Measurements from ENCODE around the gene UNC13D.

Gene UNC13D

DNA sequence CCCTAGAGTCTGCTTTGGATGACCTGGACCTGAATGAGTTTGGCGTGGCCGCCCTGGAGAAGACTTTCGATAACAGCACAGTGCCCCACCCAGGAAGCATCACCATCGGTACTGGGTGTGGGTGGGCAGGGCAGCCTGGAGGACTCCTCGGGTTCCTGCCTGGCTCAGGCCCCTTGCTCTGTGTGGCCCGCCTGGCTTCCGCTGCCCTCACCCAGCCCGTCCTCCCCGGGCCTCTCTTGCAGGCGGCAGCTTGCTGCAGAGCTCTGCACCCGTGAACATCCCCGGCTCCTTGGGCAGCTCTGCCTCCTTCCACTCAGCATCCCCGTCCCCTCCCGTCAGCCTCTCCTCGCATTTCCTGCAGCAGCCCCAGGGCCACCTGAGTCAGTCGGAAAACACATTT is 24.5 kb downstream of the UNC13D start:
- no peak for ATAC-seq
- TF ChIP-seq CSDC2 (CRISPR knock-in tag; IDR thresholded peaks at IDR 0.05) (no peak), BACH2 (CRISPR knock-in tag; IDR thresholded peaks at IDR 0.05; ENCODE audit: borderline replicate concordance) (no peak), TOX (CRISPR knock-in tag; IDR thresholded peaks at IDR 0.05; ENCODE audit: borderline replicate concordance) (no peak), RARB (CRISPR knock-in tag; IDR thresholded peaks at IDR 0.05) (no peak), SNAI2 (CRISPR knock-in tag; IDR thresholded peaks at IDR 0.05) (no peak), ZNF8 (CRISPR knock-in tag; IDR thresholded peaks at IDR 0.05) (no peak), TCF4 (CRISPR knock-in tag; IDR thresholded peaks at IDR 0.05; ENCODE audit: borderline replicate concordance) (no peak), GLIS3 (CRISPR knock-in tag; IDR thresholded peaks at IDR 0.05) (no peak), ZNF565 (CRISPR knock-in tag; conservative IDR thresholded peaks at IDR 0.05; ENCODE audit: low read depth) (no peak), ISL1 (CRISPR knock-in tag; IDR thresholded peaks at IDR 0.05) (no peak), PPARA (CRISPR knock-in tag; IDR thresholded peaks at IDR 0.05; ENCODE audit: borderline replicate concordance) (no peak), ZC3H10 (CRISPR knock-in tag; IDR thresholded peaks at IDR 0.05) (no peak), ESRRG (CRISPR knock-in tag; IDR thresholded peaks at IDR 0.05) (no peak), ZFP30 (CRISPR knock-in tag; IDR thresholded peaks at IDR 0.05) (no peak)
- TF ChIP-seq, protein P1, sequence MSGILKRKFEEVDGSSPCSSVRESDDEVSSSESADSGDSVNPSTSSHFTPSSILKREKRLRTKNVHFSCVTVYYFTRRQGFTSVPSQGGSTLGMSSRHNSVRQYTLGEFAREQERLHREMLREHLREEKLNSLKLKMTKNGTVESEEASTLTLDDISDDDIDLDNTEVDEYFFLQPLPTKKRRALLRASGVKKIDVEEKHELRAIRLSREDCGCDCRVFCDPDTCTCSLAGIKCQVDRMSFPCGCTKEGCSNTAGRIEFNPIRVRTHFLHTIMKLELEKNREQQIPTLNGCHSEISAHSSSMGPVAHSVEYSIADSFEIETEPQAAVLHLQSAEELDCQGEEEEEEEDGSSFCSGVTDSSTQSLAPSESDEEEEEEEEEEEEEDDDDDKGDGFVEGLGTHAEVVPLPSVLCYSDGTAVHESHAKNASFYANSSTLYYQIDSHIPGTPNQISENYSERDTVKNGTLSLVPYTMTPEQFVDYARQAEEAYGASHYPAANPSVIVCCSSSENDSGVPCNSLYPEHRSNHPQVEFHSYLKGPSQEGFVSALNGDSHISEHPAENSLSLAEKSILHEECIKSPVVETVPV (CRISPR knock-in tag; IDR thresholded peaks at IDR 0.05), result no peak
- TF ChIP-seq, protein P2, sequence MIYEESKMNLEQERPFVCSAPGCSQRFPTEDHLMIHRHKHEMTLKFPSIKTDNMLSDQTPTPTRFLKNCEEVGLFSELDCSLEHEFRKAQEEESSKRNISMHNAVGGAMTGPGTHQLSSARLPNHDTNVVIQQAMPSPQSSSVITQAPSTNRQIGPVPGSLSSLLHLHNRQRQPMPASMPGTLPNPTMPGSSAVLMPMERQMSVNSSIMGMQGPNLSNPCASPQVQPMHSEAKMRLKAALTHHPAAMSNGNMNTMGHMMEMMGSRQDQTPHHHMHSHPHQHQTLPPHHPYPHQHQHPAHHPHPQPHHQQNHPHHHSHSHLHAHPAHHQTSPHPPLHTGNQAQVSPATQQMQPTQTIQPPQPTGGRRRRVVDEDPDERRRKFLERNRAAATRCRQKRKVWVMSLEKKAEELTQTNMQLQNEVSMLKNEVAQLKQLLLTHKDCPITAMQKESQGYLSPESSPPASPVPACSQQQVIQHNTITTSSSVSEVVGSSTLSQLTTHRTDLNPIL (CRISPR knock-in tag; IDR thresholded peaks at IDR 0.05; ENCODE audit: low read depth), result no peak
- TF ChIP-seq, protein P3, sequence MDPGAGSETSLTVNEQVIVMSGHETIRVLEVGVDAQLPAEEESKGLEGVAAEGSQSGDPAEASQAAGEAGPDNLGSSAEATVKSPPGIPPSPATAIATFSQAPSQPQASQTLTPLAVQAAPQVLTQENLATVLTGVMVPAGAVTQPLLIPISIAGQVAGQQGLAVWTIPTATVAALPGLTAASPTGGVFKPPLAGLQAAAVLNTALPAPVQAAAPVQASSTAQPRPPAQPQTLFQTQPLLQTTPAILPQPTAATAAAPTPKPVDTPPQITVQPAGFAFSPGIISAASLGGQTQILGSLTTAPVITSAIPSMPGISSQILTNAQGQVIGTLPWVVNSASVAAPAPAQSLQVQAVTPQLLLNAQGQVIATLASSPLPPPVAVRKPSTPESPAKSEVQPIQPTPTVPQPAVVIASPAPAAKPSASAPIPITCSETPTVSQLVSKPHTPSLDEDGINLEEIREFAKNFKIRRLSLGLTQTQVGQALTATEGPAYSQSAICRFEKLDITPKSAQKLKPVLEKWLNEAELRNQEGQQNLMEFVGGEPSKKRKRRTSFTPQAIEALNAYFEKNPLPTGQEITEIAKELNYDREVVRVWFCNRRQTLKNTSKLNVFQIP (CRISPR knock-in tag; IDR thresholded peaks at IDR 0.05; ENCODE audit: borderline replicate concordance, low read depth), result no peak
- TF ChIP-seq, protein P4, sequence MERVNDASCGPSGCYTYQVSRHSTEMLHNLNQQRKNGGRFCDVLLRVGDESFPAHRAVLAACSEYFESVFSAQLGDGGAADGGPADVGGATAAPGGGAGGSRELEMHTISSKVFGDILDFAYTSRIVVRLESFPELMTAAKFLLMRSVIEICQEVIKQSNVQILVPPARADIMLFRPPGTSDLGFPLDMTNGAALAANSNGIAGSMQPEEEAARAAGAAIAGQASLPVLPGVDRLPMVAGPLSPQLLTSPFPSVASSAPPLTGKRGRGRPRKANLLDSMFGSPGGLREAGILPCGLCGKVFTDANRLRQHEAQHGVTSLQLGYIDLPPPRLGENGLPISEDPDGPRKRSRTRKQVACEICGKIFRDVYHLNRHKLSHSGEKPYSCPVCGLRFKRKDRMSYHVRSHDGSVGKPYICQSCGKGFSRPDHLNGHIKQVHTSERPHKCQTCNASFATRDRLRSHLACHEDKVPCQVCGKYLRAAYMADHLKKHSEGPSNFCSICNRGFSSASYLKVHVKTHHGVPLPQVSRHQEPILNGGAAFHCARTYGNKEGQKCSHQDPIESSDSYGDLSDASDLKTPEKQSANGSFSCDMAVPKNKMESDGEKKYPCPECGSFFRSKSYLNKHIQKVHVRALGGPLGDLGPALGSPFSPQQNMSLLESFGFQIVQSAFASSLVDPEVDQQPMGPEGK (CRISPR knock-in tag; IDR thresholded peaks at IDR 0.05; ENCODE audit: borderline replicate concordance), result no peak
- TF ChIP-seq, protein P5, sequence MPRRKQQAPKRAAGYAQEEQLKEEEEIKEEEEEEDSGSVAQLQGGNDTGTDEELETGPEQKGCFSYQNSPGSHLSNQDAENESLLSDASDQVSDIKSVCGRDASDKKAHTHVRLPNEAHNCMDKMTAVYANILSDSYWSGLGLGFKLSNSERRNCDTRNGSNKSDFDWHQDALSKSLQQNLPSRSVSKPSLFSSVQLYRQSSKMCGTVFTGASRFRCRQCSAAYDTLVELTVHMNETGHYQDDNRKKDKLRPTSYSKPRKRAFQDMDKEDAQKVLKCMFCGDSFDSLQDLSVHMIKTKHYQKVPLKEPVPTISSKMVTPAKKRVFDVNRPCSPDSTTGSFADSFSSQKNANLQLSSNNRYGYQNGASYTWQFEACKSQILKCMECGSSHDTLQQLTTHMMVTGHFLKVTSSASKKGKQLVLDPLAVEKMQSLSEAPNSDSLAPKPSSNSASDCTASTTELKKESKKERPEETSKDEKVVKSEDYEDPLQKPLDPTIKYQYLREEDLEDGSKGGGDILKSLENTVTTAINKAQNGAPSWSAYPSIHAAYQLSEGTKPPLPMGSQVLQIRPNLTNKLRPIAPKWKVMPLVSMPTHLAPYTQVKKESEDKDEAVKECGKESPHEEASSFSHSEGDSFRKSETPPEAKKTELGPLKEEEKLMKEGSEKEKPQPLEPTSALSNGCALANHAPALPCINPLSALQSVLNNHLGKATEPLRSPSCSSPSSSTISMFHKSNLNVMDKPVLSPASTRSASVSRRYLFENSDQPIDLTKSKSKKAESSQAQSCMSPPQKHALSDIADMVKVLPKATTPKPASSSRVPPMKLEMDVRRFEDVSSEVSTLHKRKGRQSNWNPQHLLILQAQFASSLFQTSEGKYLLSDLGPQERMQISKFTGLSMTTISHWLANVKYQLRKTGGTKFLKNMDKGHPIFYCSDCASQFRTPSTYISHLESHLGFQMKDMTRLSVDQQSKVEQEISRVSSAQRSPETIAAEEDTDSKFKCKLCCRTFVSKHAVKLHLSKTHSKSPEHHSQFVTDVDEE (CRISPR knock-in tag; IDR thresholded peaks at IDR 0.05), result no peak

DNA sequence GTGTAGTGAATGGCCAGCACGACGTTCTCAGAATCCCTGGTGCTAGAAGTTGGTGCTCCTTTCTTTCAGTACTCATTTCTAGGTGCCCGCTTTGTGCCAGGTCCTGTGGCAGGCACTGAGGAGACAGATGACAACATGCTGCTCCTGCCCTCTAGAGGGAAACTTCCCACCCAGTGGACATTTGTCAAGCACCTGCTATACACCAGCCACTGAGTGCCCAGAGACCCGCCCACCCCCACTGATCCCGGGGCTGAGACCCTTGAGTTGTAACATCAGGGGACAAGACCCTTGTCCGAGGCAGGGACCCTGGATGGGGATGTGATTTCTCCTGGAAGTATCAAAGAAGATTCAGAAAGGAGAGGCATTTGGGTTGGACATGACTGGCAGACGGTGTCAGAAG is 25.1 kb downstream of the UNC13D start:
- ATAC-seq, result no peak

More for the DNA sequence above, 25.1 kb downstream of the UNC13D start:
- TF ChIP-seq, protein P3 (CRISPR knock-in tag; IDR thresholded peaks at IDR 0.05; ENCODE audit: borderline replicate concordance, low read depth), result no peak
- TF ChIP-seq BACH2 (CRISPR knock-in tag; IDR thresholded peaks at IDR 0.05; ENCODE audit: borderline replicate concordance) (no peak), ZFP3 (CRISPR knock-in tag; IDR thresholded peaks at IDR 0.05) (no peak), TOX (CRISPR knock-in tag; IDR thresholded peaks at IDR 0.05; ENCODE audit: borderline replicate concordance) (no peak), OSR1 (CRISPR knock-in tag; IDR thresholded peaks at IDR 0.05) (no peak), ARNTL (CRISPR knock-in tag; IDR thresholded peaks at IDR 0.05; ENCODE audit: borderline replicate concordance, low read depth) (no peak), CSDC2 (CRISPR knock-in tag; IDR thresholded peaks at IDR 0.05) (no peak), ISL1 (CRISPR knock-in tag; IDR thresholded peaks at IDR 0.05) (no peak), SNAI2 (CRISPR knock-in tag; IDR thresholded peaks at IDR 0.05) (no peak), ZC3H10 (CRISPR knock-in tag; IDR thresholded peaks at IDR 0.05) (no peak), ZNF8 (CRISPR knock-in tag; IDR thresholded peaks at IDR 0.05) (no peak), TCF4 (CRISPR knock-in tag; IDR thresholded peaks at IDR 0.05; ENCODE audit: borderline replicate concordance) (no peak)
- TF ChIP-seq, protein P1 (CRISPR knock-in tag; IDR thresholded peaks at IDR 0.05), result no peak
- TF ChIP-seq, protein P4 (CRISPR knock-in tag; IDR thresholded peaks at IDR 0.05; ENCODE audit: borderline replicate concordance), result no peak
- TF ChIP-seq, protein P2 (CRISPR knock-in tag; IDR thresholded peaks at IDR 0.05; ENCODE audit: low read depth), result no peak

All from SK-N-SH treated with all-trans-retinoic acid at 6 μM for 48 hours (cell line).